Fibroblast of skin of right quadriceps (primary cell): Measurements from ENCODE around the gene ATAD3C.
A peak's percentile ranks its signal among the peaks of the same experiment; 100 is the strongest.
"Not testable (repeated sequence)": the region's sequence is repeated elsewhere in the genome, so short reads cannot be mapped to it uniquely, and the experiment has no call there.

ENCODE experiments used
- DNase-seq: peaks from one replicate; pipeline ENCODE4 v3.0.0-alpha.2; 2013

Gene ATAD3C

GRCh38 chr1:1419363-1419812, 30.1 kb upstream of the ATAD3C start:
- no peak for DNase-seq

- no peak for DNase-seq
These were observed 29.5 kb upstream of the ATAD3C start for GRCh38 chr1:1419813-1420653.

- no peak for DNase-seq
These were observed 28.8 kb upstream of the ATAD3C start for GRCh38 chr1:1420654-1421141.

GRCh38 chr1:1421147-1421906, 28.2 kb upstream of the ATAD3C start, which contains the start of gene ANKRD65:
ANKRD65 (minus strand) TSS chr1:1421276; CDS start chr1:1421005, 271 bp downstream.
- no peak for DNase-seq

- no peak for DNase-seq
These were observed 27.5 kb upstream of the ATAD3C start for GRCh38 chr1:1421907-1422464.

GRCh38 chr1:1422465-1423244, 26.8 kb upstream of the ATAD3C start:
- DNase-seq: peak; percentile 80

- no peak for DNase-seq
These were observed 26.3 kb upstream of the ATAD3C start for GRCh38 chr1:1423245-1423597.

- no peak for DNase-seq
These were observed 24.8 kb upstream of the ATAD3C start for GRCh38 chr1:1424707-1425106.

GRCh38 chr1:1425426-1425752, 24.1 kb upstream of the ATAD3C start:
- DNase-seq: no peak

GRCh38 chr1:1425753-1426495, 23.6 kb upstream of the ATAD3C start:
- DNase-seq: no peak

- no peak for DNase-seq
These were observed 22.9 kb upstream of the ATAD3C start for GRCh38 chr1:1426496-1427105.

GRCh38 chr1:1427106-1427819, 22.2 kb upstream of the ATAD3C start:
- DNase-seq: no peak

GRCh38 chr1:1427820-1428148, 21.7 kb upstream of the ATAD3C start:
- no peak for DNase-seq

- DNase-seq: no peak
These were observed 21.3 kb upstream of the ATAD3C start for GRCh38 chr1:1428174-1428573.

- not testable (repeated sequence) for DNase-seq
These were observed 20.5 kb upstream of the ATAD3C start for GRCh38 chr1:1428967-1429366.

GRCh38 chr1:1429671-1430073, 19.8 kb upstream of the ATAD3C start:
- DNase-seq: no peak

- peak; percentile 45 for DNase-seq
These were observed 19.1 kb upstream of the ATAD3C start for GRCh38 chr1:1430114-1430982.

- DNase-seq: no peak
These were observed 18.3 kb upstream of the ATAD3C start for GRCh38 chr1:1430992-1431844.

- DNase-seq: no peak
These were observed 17.6 kb upstream of the ATAD3C start for GRCh38 chr1:1431845-1432273.
